VCaP (cell line): Measurements from ENCODE around the gene FTSJ3.

ENCODE experiments used
- H3K27ac ChIP-seq: fragments of 450-650 bp; 2 replicates; pipeline ENCODE4 v1.5.1; 2017
- TF ChIP-seq, protein P1 (sequence below): fragments of 450-650 bp; conservative IDR thresholded peaks from 2 replicates; pipeline ENCODE4 v1.5.1; 2017; ENCODE audit warnings: mild to moderate bottlenecking, moderate library complexity

Gene FTSJ3

DNA sequence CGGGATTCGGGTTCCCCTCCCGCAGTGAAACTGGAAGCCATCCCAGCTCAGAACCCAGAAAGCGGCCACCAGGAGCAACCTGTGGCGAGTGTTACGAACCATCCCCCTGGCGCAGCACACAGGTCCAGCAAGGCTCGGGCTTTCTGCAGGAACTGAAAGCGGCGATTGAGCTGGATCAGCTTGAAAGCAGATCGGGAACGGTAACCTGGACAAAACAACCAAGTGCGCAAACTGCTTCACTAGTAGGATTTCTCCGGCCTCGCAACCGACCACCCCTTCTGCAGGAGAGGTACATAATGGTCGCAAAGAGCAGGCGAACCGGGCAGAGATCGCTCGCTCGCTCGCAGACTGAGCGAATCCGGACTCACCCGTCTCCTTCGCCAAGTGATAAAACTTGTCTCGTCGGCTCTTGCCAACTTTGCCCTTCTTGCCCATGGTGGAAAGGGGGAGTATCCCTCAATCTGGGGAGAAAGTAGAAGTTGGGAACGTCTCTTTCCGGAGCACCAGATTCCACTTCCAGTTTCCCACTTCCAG, 928 bp downstream of the FTSJ3 start:
- H3K27ac ChIP-seq: peak overlapping the region; percentile 93
- TF ChIP-seq, protein P1, sequence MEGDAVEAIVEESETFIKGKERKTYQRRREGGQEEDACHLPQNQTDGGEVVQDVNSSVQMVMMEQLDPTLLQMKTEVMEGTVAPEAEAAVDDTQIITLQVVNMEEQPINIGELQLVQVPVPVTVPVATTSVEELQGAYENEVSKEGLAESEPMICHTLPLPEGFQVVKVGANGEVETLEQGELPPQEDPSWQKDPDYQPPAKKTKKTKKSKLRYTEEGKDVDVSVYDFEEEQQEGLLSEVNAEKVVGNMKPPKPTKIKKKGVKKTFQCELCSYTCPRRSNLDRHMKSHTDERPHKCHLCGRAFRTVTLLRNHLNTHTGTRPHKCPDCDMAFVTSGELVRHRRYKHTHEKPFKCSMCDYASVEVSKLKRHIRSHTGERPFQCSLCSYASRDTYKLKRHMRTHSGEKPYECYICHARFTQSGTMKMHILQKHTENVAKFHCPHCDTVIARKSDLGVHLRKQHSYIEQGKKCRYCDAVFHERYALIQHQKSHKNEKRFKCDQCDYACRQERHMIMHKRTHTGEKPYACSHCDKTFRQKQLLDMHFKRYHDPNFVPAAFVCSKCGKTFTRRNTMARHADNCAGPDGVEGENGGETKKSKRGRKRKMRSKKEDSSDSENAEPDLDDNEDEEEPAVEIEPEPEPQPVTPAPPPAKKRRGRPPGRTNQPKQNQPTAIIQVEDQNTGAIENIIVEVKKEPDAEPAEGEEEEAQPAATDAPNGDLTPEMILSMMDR: no peak

DNA sequence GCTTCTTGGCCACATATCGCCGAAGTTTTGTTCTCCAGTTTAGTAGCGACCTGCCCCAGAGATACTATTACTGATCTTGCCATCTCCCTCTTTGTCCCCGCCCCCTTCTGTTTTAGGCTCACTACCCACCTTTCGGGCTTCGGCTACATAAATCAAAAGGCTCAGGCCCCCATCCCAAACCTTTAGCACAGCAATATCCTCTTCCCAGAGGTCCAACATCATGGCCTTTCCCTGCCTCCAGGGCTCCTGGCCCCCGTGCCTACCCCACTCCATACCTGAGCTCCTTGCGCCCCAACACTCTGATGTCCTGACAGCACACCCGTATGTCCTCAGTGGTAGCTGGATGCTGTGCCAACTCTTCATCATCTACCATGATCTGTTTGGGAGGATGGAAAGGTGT, 3.1 kb downstream of the FTSJ3 start:
- TF ChIP-seq, protein P1: no peak
- no peak overlapping the region for H3K27ac ChIP-seq

DNA sequence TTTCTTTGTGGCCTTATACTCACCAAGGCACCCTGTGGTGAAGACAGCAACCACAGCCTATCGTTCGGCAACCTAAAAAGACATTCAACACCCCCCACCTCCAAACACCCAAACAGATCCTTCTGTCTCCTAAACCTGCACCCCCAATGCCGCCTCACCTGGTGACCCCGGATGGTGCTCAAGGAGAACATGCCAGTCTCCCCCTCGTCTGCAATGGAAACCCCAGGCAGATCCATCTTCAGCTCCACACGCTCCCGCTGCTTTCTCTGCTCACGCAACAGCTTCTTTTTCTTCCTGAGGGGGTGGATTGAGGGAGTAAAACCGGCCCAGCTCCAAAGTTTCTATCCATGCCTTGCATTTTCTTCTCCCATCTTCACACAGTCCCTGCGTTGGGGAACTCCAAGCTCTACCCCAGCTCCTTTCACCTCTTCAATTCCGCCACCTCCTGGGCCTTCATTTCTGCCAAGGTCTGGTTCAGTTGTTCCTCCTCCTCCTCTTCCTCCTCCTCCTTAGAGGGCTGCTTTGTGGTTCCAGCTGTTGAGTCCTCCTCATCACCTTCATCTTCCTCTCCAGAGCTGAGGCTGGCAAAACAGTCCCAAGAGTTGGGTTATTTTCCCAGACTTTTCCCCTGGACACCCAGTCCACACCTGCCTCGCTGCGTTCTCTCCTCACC, 3.7 kb downstream of the FTSJ3 start:
- TF ChIP-seq, protein P1: no peak
- no peak overlapping the region for H3K27ac ChIP-seq

DNA sequence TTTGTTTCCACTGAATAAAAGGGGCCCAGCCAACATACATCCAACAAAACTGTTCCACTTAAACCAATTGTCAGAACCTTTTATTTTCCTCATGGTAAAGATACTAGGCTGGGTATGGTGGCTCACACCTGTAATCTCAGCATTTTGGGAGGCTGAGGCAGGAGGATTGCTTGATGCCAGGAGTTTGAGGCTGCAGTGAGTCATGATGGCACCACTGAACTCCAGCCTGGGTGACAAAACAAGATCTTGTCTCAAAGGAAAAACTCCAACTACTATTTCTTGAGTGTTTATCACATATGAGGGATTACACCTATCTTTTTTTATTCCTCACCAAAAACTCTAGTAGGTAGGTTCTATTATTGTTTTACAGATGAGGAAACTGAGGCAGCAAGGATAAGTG, 4.9 kb downstream of the FTSJ3 start:
- H3K27ac ChIP-seq: no peak overlapping the region

DNA sequence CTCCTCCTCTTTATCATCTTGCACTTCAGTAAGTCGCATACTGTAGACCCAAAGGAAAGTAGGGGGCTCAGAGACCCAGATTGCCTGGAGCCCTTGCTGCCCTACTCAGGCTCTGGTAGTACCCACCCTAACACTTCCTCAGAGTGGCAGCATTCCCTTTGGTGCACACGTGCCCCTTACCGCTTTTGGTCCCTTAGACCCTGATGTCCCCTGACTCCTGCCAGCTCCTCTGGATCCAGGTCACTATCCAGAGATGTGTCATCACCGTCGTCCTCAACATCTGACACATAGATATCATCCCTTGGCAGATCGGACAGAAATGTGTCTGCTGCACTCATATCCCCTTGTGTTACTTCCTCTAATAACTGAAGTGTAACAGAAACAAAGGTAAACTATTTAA, 5.7 kb downstream of the FTSJ3 start:
- TF ChIP-seq, protein P1: no peak
- H3K27ac ChIP-seq: no peak overlapping the region

More for the DNA sequence above, 4.9 kb downstream of the FTSJ3 start:
- TF ChIP-seq, protein P1: no peak

DNA sequence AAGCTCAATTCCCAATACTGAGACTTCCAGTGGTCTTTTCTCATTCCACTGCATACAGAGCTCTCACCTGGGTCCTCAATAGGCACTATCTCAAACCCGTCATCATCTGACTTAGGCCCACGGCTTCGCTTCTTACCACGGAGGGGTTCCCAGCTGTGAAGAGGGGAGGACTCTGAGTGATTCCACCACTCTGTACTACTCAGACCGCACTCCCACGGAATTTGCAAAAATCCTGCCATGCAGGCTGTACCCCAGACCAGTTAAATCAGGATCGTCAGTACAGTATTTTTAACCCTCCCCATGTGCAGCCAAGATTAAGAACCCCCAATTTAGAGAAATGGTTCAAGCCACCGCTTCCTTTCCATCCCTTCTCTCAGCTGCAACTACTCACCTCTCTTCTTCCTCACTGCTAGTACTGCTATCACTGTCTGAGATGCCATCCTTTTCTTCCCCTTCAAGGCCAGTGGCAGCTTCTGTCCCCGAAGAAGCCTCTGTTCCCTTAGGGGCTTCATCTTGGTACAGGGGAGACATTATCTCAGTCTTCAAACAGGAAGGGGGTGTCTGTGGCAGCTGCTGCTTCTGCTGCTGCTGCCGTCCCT, 6.4 kb downstream of the FTSJ3 start:
- TF ChIP-seq, protein P1: no peak

DNA sequence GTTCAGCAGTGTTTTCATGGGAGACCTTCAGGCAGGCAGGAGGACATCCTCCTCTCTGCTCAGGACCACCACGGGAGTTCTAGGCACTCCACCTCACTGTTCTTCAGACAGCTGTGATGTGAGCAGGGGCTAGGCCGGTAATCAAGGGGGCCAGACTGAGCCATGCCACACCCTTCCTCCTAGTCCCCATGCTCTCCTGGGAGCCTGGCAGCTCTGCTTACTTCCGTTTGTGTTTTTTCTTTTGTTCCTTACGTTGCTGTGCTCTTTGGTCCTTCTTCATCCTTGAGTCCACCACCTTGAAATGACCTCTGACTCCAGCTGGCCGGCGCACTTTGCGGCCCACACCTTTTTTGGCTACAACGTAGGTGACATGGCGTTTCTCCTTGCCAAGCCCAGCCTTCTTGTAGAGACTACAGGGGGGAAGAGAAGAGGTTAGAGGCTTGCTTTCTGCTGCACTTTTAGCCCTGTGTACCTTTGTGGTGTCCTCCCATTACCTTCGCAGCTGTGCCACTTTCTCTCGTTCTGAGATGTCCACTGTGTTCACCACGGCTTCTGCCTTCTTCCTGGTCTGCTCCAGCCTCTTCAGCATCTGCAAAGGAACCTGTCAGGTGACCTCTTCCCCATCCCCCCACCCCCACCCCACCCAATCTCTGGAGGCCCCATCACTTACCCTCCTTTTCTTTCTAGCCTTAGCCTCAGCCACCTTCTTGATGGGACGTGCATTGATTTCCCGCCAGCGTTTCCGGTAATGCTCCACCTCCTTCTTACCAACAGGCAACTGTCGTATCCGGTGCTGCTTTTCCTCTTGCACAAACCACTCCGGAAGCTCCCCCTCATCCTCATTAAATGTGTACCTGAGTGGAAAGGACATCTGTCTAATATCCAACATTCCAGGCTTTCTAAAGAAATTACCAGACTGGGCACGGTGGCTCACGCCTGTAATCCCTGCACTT, 7.6 kb downstream of the FTSJ3 start:
- TF ChIP-seq, protein P1: no peak
- no peak overlapping the region for H3K27ac ChIP-seq

More for the DNA sequence above, 6.4 kb downstream of the FTSJ3 start:
- H3K27ac ChIP-seq: no peak overlapping the region
